ENCODE measurements around the gene NCKIPSD. TPM values are rescaled to one million over a fixed set of nuclear protein-coding genes. Genes with fewer than 3 reads are reported as not detected.

Gene NCKIPSD
- total and polyA plus RNA-seq, 8 donors, result 13.4 to 20.5 (median 16.3) TPM

DNA sequence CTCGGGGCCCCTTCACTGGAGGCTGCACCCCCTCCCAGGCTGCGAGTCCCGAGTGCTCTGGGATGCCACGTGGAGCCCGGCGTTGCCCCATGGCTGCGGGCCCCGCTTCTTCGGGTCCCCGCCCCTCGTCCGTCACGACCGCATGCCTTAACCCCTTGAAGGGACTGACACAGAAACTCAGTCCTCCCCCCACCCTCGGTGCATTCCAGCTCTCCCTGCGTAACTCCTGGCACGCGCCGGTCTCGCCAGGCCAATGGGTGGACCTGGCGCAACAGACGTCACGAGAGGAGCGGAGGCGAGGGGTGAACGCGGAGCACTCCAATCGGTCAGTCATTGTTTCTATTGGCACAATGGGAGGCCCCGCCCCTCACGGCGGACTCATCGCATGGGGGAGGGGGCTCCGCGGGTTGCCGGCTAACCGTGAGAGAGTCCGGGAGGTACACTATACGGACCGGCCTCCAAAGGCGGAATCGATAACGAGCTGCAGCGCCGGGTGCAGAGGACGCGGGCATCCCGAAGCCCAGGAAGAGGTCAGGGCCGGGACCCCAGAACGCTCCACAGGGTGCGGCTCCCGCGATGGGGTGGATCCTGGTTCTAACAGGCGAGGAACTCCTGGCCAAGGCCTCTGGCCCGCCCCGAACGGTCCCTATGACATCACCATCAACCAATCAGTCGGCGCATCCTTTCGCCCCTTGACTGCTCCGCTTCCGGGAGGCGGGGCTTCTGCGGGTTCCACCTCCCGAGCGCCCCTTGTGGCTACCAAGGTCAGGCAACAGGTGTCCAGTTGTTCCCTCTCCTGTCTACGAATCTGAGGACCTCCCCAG, 22.0 kb downstream of the NCKIPSD start:
- Histone ChIP-seq H3K27me3 (peaks cover 17 to 48% of the 10 kb centered on the region in 2 donors), H3K36me3 (no peaks in the 10 kb centered on the region), H3K4me3 (peak overlapping the region; percentile 35 to 58), H3K27ac (peak overlapping the region in 1 of 2 donors; percentile 53), H3K4me1 (peaks cover 12 to 32% of the 10 kb centered on the region in 2 donors), H3K9me3 (no peaks in the 10 kb centered on the region)
- ATAC-seq (peak; percentile 86), DNase-seq (peak; percentile 45 to 94 (median 89))
- TF ChIP-seq, protein P1, sequence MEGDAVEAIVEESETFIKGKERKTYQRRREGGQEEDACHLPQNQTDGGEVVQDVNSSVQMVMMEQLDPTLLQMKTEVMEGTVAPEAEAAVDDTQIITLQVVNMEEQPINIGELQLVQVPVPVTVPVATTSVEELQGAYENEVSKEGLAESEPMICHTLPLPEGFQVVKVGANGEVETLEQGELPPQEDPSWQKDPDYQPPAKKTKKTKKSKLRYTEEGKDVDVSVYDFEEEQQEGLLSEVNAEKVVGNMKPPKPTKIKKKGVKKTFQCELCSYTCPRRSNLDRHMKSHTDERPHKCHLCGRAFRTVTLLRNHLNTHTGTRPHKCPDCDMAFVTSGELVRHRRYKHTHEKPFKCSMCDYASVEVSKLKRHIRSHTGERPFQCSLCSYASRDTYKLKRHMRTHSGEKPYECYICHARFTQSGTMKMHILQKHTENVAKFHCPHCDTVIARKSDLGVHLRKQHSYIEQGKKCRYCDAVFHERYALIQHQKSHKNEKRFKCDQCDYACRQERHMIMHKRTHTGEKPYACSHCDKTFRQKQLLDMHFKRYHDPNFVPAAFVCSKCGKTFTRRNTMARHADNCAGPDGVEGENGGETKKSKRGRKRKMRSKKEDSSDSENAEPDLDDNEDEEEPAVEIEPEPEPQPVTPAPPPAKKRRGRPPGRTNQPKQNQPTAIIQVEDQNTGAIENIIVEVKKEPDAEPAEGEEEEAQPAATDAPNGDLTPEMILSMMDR (IDR thresholded peaks at IDR 0.05), result peak; percentile 20 to 73
- intact Hi-C loops (cut with DNase I), result no loop called here

DNA sequence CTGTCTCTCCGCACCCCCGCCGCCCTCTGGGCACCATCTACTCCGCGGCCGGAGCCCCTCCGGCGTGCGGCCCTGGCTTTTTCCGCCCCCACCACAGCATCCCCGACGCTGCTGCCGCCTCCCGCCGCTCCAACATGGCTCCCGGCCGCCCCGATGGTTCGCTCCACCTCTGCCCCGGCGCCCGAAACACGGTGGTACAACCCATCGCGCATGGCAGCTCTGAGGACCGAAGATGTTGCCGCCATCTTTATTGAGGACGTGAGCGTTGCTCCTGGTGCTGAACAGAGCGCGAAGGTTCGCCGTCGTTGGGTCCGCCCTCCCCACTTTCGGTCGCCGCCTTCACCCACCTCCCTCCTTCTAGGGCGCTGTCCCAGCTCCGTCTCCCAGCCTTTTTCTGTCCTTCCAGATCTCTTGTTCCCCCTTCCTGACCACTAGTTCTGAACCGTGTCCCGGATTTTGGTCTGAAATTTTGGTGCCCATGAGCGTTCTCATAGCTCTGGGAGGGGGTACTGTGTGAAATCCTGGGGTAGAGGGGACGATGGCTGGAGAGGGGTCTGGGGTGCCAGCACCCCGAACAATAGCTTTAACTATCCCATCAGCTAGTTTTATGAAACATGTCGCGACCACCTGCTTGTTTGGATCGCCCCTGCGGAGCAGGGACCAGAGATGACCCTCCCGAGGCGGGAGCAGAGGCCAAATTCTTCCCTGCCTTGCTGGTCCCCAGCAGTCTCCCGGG, 22.8 kb downstream of the NCKIPSD start, which contains the start of gene CELSR3:
Gene CELSR3 (minus strand): TSS at position 134 of the 736 bp plus-strand sequence. CDS start 252 bp downstream, outside the sequence.
- H3K27ac ChIP-seq, result peak within 1 kb of the TSS in 1 of 2 donors; percentile 53
- H3K4me1 ChIP-seq, result peaks cover 12 to 32% of the 10 kb centered on the region in 2 donors
- peaks cover 17 to 48% of the 10 kb centered on the region in 2 donors for H3K27me3 ChIP-seq
- H3K36me3 ChIP-seq, result no peaks in the 10 kb centered on the region
- H3K4me3 ChIP-seq, result peak within 1 kb of the TSS; percentile 35 to 58
- DNase-seq (peak in 3 of 4 donors; percentile 39 to 82 (median 54)), ATAC-seq (peak; percentile 42)
- no peaks in the 10 kb centered on the region for H3K9me3 ChIP-seq
- intact Hi-C loops (cut with DNase I), result no loop called here
- TF ChIP-seq, protein P1 (IDR thresholded peaks at IDR 0.05), result no peak

GRCh38 chr3:48662145-48662752, 23.5 kb downstream of the NCKIPSD start:
- peaks cover 12 to 32% of the 10 kb centered on the region in 2 donors for H3K4me1 ChIP-seq
- intact Hi-C loops (cut with DNase I), result no loop called here
- H3K4me3 ChIP-seq, result no peak overlapping the region
- no peaks in the 10 kb centered on the region for H3K9me3 ChIP-seq
- no peak for ATAC-seq
- peaks cover 17 to 48% of the 10 kb centered on the region in 2 donors for H3K27me3 ChIP-seq
- TF ChIP-seq, protein P1 (IDR thresholded peaks at IDR 0.05), result no peak
- H3K27ac ChIP-seq, result no peak overlapping the region
- H3K36me3 ChIP-seq, result no peaks in the 10 kb centered on the region
- DNase-seq, result peak in 1 of 4 donors; percentile 62

DNA sequence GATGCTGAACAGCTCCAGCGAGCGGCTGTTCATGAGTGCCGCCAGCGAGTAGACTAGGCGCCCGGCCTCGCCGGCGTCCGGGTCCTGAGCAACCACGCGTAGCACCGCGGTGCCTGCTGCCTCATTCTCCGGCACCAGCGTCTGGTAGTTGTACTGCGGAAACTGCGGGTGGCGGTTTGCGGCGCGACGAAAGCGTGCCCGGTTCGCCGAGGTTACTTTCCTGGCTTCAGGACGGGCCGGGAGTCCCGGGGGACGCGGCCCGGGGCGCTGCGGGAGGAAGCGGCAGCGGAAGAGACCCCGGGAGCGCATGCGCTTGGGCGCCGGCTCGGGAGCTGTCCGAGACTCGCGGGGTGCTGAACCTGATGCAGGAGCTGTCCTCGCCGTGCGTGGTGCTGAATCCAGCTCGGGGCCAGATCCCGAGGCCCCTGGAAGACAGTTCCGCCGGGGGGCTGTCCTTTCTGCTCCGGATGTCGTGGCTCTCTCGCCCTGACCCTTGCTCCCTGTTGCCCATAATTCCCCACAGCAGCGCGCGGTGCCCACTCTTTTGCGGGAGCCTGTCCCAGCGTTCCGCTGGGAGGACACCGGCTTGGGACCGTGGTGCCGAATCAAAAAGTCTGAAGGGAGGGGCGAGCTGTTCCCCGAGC, 24.1 kb downstream of the NCKIPSD start:
- intact Hi-C loops (cut with DNase I), result no loop called here
- peak overlapping the region; percentile 16 to 17 for H3K4me3 ChIP-seq
- DNase-seq, result peak; percentile 67 to 89 (median 68)
- ATAC-seq, result peak; percentile 62
- peaks cover 15 to 38% of the 10 kb centered on the region in 2 donors for H3K4me1 ChIP-seq
- no peaks in the 10 kb centered on the region for H3K36me3 ChIP-seq
- TF ChIP-seq, protein P1 (IDR thresholded peaks at IDR 0.05), result no peak
- no peak overlapping the region for H3K27ac ChIP-seq
- peaks cover 17 to 49% of the 10 kb centered on the region in 2 donors for H3K27me3 ChIP-seq
- no peaks in the 10 kb centered on the region for H3K9me3 ChIP-seq

All from left lung (tissue), 10 donors.